ENCODE data around the gene SYNDIG1.

DNA sequence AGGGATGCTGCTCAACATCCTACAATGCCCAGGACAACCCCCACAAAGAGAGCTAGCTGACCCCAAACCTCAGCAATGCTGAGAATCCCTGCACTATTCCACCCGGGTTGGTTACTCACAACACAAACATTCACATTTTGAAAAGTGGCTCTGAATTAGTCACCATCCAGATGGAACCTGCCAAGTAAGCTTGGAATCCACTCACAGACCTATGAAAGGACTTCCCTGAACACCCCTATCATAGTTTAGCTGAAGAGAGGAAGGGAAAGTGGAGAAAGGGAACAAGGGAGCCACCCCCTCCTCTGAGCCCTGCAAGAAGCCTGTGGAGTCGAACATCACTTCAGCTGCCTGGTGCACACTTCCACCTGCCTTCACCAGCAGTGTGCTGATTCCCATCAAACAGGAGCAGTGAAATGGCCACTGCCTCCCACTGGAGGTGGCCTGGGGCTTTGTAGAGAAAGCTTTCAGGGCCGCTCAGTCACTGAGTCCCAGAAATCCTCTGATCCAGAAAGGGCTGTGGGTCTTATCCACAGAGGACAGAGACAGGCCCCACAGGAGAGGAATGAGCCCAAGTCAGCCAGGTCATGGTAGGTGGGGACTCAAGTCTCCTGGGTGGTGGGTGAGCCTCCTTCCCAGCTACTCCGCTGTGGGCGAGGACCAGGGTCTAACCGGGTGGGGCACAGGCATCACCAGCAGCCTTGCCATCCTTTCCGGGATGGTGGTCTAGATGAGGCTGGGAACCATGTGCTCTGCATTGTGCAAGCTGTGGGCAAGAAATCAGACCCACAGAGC lies 203.7 kb downstream of the SYNDIG1 start:
- no peak for TF ChIP-seq CTCF (IDR thresholded peaks at IDR 0.05)
- TF ChIP-seq POLR2A (IDR thresholded peaks at IDR 0.05): no peak
